ENCODE results near the gene MAP7D2.

Gene MAP7D2

DNA sequence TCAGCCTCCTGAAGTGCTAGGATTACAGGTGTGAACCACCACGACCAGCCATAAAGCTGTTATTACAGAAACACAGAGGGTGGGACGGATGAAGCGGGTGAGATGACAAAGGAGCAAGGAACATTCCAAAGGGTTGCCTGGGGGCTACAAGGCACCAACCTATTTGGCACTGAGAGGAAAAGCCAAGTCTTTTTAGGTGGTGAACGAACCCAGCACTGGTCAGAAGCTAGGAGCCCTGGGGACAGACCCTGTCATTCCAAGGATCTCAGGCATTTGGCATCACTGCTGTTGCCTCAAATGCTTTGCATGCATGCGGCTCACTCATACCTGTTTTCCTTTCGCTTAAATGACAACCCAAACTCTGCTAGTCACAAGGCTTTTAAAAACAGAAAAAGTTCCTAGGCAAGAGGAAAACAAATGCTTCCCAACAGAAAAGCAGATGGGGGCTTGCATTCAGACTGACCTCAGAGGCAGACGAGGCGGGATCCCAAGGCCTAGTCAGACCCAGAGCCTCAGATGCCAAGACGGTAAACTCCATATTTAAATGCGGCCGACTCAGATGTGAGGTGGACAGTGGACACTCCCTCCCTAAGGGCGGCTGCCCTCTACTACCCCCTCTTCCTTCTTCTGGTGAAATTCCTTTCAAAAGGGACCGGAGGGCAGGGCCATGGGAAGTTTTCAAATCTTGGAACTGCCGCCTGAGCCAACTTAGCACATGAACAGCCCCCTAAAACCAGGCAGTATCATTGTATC is 4.5 kb downstream of the MAP7D2 start:
- DNase-seq: no peak

DNA sequence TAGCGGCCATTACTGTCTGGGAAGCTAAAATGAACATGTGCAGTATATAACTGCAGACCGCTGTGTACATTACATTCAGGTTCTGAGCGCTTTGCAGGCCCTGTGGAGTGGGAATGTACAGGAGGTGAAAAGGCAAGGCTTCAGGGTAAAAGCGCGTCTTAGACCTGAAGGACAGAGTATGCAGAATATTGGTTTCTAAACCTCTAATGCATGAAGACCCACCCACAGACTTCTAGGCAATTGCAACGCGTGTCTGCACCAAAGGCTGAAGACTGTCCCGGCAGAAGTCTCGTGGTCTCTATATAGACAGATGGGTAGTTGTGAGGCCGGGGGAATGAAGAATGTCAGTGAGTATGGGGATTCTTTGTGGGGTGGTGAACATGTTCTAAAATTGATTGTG is 5.4 kb downstream of the MAP7D2 start:
- no peak for DNase-seq

DNA sequence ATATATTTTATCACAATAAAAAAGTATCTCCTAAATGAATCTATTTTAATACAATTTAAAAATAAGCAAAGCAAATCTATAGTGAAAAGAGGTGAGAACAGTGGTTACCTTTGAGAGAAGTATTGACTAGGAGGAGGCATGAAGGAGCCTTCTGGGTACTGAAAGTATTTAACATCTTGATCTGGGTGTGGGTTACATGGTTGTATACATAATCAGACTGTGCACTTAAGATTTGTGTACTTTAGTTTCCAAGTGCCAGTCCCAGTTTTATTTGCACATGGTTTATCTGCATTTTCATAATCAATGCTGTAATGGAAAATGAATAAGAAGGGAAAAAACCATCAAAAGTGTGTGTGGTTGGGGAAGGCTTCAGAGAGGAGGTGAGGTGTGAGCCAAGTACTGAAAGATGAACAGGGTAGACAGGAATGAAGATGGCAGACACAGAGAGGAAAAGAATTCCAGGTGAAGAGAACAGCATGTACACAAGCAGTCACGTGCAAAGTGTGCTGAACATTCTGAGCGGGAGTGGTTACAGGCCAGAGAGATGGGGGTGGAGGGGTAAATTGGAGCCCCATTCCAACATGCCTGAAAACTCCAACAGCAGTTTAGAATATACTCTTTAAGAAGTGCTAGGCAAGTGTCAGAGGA is 14.6 kb downstream of the MAP7D2 start:
- no peak for DNase-seq

DNA sequence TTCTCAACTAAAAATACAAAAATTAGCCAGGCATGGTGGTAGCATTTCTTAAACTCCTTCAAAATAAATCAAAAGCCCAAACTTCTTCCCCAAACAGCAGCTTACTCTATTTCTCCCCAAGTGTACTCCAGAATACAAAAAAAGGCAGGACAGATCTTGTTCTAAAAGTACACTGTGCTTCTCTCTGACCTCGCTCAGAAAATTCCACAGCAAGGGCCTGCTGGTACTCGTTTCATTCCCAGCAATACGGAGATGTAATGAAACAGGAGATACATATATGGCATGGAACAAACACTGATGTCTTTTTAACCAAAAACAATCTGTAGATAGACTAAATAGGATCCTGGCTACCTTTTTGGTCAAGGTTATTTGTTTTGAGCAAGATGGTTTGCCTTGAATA is 25.2 kb downstream of the MAP7D2 start:
- no peak for DNase-seq

DNA sequence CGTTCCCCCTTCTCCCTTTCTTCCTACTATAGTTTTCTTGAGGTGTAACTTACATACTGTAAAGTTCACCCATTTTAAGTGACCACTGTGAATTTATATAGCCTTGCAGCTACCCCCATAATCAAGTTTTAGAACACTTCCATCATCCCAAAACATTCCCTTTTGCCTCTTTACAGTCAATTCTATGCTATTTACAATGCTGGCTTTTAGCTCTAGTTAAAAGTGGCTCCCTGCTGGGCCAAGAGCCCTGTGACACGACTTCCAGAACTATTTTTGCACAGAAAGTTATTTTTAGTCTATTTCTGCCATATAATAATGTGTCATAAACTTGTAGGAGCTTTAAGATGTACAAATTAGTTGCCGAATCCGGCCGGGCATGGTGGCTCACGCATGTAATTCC is 26.9 kb downstream of the MAP7D2 start:
- no peak for DNase-seq

DNA sequence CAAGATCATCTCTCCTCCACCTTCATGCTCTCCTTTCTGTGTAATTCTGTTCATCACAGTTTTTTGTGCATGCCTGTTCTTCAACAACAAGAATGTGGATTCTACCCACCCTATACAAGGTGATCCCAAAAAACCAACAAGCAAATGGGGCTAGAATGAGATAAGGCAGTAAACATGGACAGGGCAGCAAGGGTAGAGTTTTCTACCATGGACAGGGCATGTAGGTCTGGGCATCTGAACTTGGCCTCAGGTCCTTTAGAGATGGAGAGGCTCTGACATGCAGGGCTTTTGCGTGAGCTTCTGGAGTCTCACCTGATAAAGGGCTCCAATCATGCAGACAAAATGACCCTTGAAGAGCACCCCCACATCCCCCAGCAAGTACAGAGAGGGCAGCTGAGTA is 36.4 kb downstream of the MAP7D2 start:
- DNase-seq: no peak

DNA sequence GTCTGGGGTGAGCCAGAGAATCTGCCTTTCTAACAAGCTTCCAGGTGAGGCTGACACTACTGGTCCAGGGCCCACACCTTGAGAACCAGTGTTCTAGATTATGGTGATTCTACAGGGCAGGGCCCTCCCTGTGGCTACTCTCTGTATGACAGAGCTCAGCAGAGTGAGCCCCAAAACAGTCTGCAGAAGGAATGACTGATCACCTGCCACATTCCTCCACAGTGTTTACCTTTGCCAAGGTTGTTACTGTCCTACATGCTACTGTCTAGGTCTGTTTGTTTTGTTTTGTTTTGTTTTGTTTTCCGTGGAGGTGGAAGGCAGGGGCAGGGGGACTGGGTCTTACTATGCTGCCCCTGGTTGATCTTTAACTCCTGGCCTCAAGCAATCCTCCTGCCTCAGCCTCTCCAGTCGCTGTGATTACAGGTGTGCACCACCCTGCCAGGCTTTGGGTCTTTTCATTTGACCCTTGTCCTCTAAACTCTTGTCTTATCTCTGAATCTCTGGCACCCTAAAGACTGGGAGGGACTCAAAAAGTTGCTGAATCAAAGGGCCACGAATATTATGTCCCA is 45.1 kb downstream of the MAP7D2 start:
- no peak for DNase-seq

DNA sequence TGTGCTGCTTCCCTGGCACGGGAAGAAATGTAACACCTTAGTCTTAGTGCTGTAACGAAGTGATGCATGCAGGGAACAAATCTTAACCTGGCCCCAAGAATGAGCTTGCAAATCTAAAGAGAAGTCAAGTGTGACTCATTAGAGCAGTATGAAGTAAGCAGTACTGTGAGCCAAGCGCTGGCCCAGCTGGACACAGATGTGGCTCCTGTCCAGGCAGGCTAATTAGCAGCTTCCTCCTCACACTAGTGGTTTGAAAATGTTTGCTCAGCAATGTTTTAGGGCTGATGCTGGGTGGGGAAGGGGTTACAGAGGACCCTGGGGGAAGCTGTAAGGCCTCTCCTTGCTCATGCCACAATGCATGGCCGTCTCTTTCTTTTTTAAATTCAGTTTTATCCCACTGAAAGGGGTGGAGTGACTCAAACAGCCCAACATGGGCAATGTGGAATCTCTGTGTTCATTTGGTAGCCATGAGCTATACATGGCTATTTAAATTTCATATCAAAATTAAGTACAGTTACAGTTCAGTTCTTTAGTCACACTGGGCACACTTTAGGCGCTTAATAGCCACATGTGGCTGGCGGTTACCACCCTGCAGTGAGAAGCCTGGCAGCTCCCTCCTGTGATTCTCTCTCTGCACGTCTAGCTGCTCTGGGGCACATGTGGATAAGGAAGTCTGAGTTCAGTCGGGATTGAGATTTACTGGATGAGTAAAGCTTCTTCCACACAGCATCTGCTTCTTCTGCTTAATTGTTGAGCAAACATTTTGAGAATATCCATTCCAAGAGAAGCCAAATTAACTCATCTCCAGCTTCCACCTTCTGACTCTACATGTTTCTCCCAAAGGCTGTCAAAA is 48.8 kb downstream of the MAP7D2 start:
- DNase-seq: no peak

DNA sequence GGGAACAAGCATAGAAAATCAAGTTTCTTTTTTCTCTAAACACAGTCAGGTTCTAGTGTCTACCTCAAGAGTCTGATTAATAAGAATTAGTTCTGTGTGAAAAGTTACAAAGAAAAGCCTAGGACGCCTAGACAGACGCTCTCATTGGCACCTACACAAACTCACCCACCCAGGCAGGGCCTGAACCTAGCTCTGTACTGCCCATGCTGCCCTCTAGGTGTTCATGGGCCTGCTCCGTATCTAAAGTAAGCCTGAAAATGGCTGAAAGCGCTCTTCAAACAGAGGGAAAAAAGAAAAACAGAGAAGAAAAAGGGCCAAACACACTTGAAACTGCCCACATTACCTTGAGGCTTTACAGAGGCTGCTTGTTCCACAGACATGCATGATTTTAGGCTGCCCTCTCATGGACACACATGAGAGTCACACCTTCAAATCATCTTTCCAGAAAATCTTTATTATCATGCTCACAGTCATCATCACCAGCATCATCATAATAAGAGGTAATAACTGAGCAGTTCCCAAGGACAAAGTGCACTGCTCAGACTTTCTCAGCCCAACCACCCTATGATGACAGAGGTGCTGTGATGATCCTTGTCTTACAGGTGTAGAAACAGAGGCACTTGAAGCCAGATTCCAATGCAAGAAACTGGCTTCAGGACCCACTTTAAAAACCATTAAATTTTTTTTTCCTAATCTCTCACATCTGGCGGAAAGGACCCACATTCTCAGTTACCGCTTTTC is 49.6 kb downstream of the MAP7D2 start:
- DNase-seq: peak; percentile 2 to 4

DNA sequence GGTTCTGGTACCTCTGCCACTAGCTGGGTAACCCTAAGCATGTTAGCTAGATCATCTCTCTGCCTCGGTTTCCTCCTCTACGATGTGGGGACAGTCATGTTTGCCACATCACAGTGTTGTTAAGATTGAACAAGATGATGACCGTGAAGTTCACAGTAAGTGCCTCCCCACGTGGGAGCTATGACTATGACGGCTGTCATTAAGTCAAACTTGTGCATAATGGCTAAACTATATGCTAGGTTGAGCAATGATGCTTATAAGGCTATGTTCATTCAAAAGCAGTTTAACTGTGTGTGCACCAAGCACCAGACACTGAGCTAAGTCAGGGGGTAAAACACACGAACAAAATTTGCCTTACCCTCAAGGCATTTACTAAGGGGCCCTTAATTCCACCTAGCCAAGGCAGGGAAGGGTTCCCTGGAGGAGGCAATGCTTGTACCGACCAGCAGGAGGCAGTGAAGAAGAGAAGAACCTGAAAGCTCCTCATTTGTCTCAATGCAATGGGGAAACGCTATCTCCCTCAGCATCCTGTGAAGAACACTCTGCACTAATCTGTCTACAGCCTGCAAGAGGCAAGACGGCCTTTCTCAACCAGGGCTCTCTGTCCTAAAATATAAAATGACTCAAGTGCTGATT is 52.9 kb downstream of the MAP7D2 start:
- peak in 1 of 2 experiments; percentile 10 for DNase-seq

DNA sequence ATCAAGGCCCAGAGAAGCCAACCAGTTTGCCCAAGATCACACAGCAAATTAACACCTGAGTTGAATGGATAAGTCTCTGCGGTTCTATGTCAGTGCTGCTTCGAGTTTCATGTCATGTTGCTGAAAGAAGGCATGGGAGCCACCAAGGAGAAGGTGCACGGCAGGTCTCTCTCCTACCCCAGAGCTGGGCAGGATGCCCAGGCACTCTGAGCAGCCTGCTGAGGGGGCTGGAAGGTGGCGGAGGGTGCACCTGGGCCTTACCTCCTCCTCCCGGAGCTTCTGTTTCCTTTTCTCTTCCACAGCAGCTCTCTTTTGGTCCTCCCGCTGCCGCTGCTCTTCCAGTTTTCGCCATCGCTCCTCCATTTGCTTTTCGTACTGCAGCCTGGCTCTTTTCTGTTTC is 53.6 kb downstream of the MAP7D2 start:
- DNase-seq: no peak

DNA sequence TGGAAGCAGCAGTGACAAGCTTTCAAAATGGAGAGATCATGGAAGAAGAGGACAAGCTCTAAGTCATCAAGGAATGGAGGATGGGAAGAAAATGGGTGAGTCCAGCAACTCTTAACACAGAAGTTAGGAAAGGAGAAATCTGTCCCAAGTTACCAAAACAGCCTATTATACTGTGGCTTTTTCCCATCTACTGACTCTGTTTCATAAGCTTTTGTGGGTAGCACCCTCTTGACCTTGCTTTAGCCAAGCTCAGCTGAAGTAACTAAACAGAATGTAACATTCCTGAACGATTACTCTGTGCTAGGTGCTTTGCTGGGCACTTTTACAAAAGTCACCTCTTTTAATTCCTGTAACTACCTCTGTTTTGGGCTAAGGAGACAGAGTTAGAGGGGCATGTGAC is 54.9 kb downstream of the MAP7D2 start:
- no peak for DNase-seq

DNA sequence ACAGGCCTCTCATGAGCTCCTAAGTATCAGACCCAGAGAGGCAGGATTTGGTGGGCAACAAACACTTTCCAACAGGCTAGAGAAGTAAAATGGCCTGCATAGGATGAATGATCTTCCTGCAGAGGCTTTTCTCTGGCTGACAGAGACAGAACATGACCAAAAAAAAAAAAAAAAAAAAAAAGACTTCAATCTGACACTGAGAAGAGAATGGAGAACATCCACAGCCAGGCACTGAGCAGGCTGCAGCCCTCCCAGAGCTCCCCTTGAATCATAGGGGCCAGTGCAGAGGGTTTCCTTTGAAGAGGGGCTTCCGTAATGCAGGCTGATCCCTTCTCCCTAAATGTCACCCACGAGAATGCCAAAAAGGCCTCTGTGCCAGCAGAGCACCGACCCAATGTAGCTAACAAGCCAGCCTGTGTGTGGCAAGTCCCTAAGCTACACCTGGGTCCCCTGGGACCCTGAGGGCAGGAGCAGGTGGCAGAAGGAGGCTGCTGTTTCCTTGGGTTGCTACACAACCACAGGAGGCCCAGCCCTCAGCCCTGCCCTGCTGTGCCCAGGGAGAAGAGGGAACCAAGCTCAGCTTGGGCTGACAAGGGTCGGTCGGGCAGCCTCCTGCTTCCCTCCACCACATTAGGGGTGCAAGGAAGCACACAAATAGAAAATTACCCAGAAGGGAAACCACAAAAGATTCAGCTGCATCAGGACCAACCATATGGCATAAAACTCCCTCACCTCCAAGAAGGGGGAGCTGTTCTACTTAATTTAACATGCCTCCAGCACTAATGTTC is 55.6 kb downstream of the MAP7D2 start:
- no peak for DNase-seq

DNA sequence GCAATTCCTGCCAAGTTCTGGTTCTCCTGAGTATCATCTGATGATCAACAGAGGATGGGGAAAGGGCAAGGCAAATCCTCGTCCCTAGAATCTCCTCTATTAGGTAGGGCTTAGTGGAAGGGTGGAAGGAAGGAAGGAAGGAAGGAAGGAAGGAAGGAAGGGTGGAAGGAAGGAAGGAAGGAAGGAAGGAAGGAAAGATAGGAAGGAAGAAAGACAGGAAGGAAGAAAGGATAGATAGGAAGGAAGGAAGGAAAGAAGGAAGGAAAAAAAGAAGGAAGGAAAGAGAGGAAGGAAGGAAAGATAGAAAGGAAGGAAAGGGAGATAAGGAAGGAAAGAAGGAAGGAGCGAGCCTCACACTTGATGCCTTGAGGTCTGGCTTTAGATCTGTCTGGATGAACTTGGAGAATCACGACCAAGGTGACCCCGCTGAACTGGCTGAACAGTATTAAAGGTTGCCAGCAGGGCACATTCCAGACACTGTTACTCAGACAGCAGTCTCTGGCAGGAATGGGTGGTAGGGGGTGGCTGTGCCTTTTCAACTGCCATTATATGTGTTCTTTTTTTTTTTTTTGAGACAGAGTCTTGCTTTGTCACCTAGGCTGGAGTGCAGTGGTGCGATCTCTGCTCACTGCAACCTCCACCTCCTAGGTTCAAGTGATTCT is 57.1 kb downstream of the MAP7D2 start:
- no peak for DNase-seq

DNA sequence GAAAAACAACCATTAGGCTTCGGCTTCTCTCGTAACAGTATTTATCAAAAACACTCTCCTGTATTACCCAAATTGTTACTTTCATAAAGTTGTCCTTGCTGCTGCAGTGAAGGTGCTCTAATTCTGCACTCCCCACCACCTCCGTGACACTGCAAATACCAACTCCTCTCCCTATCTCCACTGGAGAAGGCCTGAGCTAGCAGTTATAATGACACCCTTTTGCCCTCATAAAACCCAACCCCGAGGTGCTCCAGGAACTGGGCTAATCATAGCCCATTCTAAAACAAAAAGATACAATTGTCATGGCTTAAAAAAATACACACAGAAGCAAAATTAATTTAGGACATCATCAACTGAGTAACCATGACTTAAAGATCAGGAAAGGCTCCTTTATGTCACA is 59.2 kb downstream of the MAP7D2 start:
- no peak for DNase-seq

DNA sequence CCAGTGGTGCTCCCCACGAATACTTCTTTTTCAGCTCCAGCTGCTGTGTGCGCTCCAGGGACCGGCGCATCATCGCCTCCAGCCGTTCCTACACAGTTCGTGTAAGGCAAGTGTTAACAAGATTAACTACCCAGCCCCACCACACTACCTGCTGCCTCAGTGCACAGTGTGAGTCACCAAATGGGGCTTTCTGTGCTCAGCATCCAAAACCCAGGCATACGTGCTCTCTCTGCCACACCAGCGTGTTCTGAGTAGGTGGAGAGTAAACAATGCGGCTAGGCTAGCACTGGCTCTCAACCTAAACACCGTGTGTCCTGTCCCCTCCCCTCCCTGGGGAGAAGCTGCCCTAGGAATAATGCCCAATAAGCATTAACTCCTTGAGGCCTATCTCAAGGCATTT is 60.0 kb downstream of the MAP7D2 start:
- no peak for DNase-seq

DNA sequence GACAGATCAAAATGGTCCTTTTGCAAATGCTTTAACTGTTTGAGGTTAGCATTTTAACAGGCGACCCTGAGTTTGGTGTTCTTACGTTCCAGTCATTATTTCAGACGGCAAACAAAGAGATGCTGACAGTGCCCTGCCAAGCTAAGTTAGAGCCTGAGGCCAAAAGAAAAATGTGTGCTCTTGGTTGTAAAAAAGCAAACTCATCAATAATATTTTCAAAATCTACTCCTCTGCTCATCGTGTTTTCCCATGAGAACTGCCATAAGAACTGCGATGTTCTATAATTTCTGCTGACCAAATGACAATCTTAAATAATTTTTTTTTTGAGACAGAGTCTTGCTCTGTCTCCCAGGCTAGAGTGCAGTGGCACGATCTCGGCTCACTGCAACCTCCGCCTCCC is 63.2 kb downstream of the MAP7D2 start:
- no peak for DNase-seq

DNA sequence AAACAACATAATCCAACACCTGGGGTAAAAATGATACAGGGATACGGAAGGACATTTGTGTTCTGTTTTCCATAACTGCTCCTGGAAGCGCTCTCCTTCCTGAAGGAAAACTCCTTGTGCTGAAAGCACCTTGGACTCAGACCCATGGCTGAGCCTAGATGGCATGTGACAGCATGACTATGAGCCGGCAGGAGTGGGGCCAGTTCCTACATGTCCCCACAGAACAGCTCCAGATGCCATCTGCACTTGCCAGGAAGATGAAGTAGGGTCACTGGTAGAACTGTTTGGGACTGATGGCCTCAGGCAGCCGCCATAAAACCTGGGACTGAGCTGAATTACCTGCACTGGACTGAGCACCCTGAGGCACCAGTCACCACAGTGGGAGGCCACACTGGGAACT is 69.8 kb downstream of the MAP7D2 start:
- DNase-seq: no peak

DNA sequence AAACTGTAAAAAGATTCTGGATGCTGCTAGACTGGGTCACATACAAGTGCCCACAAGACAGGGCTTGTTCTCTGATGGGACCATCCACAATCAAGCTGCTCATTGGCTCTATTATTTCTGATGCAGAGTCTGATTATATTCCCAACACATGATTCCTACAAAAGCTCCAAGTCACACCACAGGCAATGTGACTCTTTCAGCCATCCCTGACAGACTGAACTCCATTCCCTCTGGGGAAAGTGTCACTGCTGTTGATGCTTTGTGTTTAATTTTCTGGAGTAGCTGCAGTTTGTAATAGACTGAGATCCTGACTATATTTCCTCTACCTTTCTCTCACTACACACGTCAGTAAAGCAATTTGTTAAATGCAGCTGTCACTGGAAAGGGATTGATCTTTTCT is 70.5 kb downstream of the MAP7D2 start:
- no peak for DNase-seq

DNA sequence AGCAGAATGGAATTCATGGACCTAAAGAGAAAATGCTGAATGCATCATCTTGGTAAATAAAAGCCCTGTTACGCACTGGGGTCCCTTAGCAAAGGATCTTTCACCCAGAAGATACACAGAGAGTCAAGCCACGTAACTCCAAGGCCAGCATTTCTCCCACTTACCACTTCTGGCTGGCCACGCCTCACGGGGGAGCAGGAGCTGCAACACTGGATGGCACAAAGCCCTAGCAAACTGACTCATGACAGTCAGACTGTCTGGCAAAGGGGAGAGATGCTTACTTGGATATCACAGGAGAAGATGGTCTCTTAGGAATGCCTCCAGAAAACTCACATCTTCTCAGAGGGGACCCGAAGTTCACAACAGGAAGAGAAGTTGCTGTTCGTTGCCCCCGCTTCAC is 74.5 kb downstream of the MAP7D2 start:
- DNase-seq: no peak

DNA sequence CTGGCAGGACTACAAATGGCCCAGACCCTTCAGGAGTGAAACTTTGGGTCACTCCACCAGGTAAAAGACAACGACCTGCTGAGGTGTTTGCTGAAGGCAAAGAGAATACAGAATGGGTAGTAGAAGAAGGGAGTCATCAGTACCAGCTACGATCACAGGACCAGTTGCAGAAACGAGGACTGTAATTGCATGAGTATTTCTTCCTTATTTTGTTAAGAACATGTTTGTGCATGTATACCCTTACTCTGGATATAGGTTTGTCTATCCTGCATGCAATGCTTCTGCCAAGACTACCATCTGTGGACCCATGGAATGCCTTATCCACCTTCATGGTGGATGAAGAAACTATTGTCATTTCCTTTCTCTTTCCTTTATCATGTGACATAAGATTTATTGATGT is 77.7 kb downstream of the MAP7D2 start:
- DNase-seq: no peak
